ENCODE measurements around the gene SPTB. TPM values are rescaled to one million over a fixed set of nuclear protein-coding genes. Genes with fewer than 3 reads are reported as not detected.

SPTB gene
- polyA plus RNA-seq, 1 donor (not counting 4 experiments of a cell fraction or from before 2014, with no cell fraction given) = not detected

- FAIRE-seq (no peak), DNase-seq (ENCODE audit: low read depth, low spot score) (no peak)
- no peak overlapping the region for H3K9ac ChIP-seq (ENCODE audit: control insufficient read depth, extremely low read depth, insufficient read depth, low read length)
- no peak overlapping the region for H3K4me3 ChIP-seq (ENCODE audit: control insufficient read depth in 2 of 3, extremely low read depth in 1 of 3, insufficient read depth in 2 of 3, low read depth in 1 of 3, low read length in 3 of 3)
- no peak for TF ChIP-seq CTCF (optimal IDR thresholded peaks at IDR 0.05 in 1 of 3, IDR thresholded peaks at IDR 0.05 in 1 of 3, conservative IDR thresholded peaks at IDR 0.05 in 1 of 3; ENCODE audit: extremely low read depth in 1 of 3, insufficient read depth in 2 of 3, low read length in 3 of 3)
- no peak for TF ChIP-seq EZH2 (IDR thresholded peaks at IDR 0.05; ENCODE audit: low read length)
- no peaks in the 10 kb centered on the region for H3K9me1 ChIP-seq (ENCODE audit: control insufficient read depth, extremely low read depth, insufficient read depth, low read length)
- H4K20me1 ChIP-seq (ENCODE audit: control insufficient read depth, extremely low read depth, insufficient read depth, low read length) = peaks cover 10% of the 10 kb centered on the region
- H3K9me3 ChIP-seq (ENCODE audit: control insufficient read depth, low read depth, low read length) = no peaks in the 10 kb centered on the region
- H2AFZ ChIP-seq (ENCODE audit: control insufficient read depth, low read length) = no peak overlapping the region
- dilution Hi-C loops (cut with MboI; ENCODE audit: extremely low pct_ligation_motif_present, low sequenced_read_pairs) = no loop called here
- H3K4me2 ChIP-seq (ENCODE audit: control insufficient read depth, extremely low read depth, insufficient read depth, low read depth, low read length) = no peak overlapping the region
- H3K79me2 ChIP-seq (ENCODE audit: control insufficient read depth, insufficient read depth, low read length) = peaks cover 36% of the 10 kb centered on the region
- H3K36me3 ChIP-seq (ENCODE audit: control insufficient read depth in 2 of 2, extremely low read depth in 1 of 2, insufficient read depth in 2 of 2, low read length in 2 of 2) = peaks cover 63 to 91% of the 10 kb centered on the region in 2 experiments
- H3K27me3 ChIP-seq (ENCODE audit: control insufficient read depth, extremely low read depth, insufficient read depth, low read length) = no peaks in the 10 kb centered on the region
- H3K4me1 ChIP-seq (ENCODE audit: control insufficient read depth, extremely low read depth, insufficient read depth, low read length) = peaks cover 10% of the 10 kb centered on the region
- no peak overlapping the region for H3K27ac ChIP-seq (ENCODE audit: control insufficient read depth, insufficient read depth, low read length)
Measured at GRCh38 chr14:64741200-64741599, 138.5 kb downstream of the SPTB start.

GRCh38 chr14:64738281-64738804 is 141.4 kb downstream of the SPTB start:
- Histone ChIP-seq H3K4me3 (ENCODE audit: control insufficient read depth in 2 of 3, extremely low read depth in 1 of 3, insufficient read depth in 2 of 3, low read depth in 1 of 3, low read length in 3 of 3) (no peak overlapping the region), H3K9me3 (ENCODE audit: control insufficient read depth, low read depth, low read length) (no peaks in the 10 kb centered on the region), H3K4me2 (ENCODE audit: control insufficient read depth, extremely low read depth, insufficient read depth, low read depth, low read length) (no peak overlapping the region), H3K79me2 (ENCODE audit: control insufficient read depth, insufficient read depth, low read length) (peaks cover 59% of the 10 kb centered on the region), H3K36me3 (ENCODE audit: control insufficient read depth in 2 of 2, extremely low read depth in 1 of 2, insufficient read depth in 2 of 2, low read length in 2 of 2) (peaks cover 57 to 82% of the 10 kb centered on the region in 2 experiments), H3K27me3 (ENCODE audit: control insufficient read depth, extremely low read depth, insufficient read depth, low read length) (no peaks in the 10 kb centered on the region), H3K9ac (ENCODE audit: control insufficient read depth, extremely low read depth, insufficient read depth, low read length) (no peak overlapping the region), H3K9me1 (ENCODE audit: control insufficient read depth, extremely low read depth, insufficient read depth, low read length) (peaks cover 2% of the 10 kb centered on the region), H4K20me1 (ENCODE audit: control insufficient read depth, extremely low read depth, insufficient read depth, low read length) (peaks cover 6% of the 10 kb centered on the region), H3K4me1 (ENCODE audit: control insufficient read depth, extremely low read depth, insufficient read depth, low read length) (peaks cover 14% of the 10 kb centered on the region), H2AFZ (ENCODE audit: control insufficient read depth, low read length) (no peak overlapping the region), H3K27ac (ENCODE audit: control insufficient read depth, insufficient read depth, low read length) (no peak overlapping the region)
- FAIRE-seq (no peak), DNase-seq (ENCODE audit: low read depth, low spot score) (no peak)
- TF ChIP-seq EZH2 (IDR thresholded peaks at IDR 0.05; ENCODE audit: low read length) (no peak), CTCF (optimal IDR thresholded peaks at IDR 0.05 in 1 of 3, IDR thresholded peaks at IDR 0.05 in 1 of 3, conservative IDR thresholded peaks at IDR 0.05 in 1 of 3; ENCODE audit: extremely low read depth in 1 of 3, insufficient read depth in 2 of 3, low read length in 3 of 3) (no peak)
- dilution Hi-C loops (cut with MboI; ENCODE audit: extremely low pct_ligation_motif_present, low sequenced_read_pairs) = no loop called here

Data from keratinocyte (primary cell).